ENCODE data around the gene REEP1.

Gene REEP1

GRCh38 chr2:86297382-86298147, 39.9 kb downstream of the REEP1 start:
- Histone ChIP-seq H3K9me3 (ENCODE audit: control insufficient read depth, low read length) (no peaks in the 10 kb centered on the region), H3K27ac (ENCODE audit: insufficient read depth, low read depth, low read length, poor library complexity, severe bottlenecking) (no peak overlapping the region), H3K4me3 (ENCODE audit: insufficient read depth, low read depth, low read length) (no peak overlapping the region), H3K4me1 (ENCODE audit: control insufficient read depth, insufficient read depth, low read length) (peaks cover 4% of the 10 kb centered on the region), H3K36me3 (ENCODE audit: control insufficient read depth, insufficient read depth, low read length) (no peaks in the 10 kb centered on the region), H3K27me3 (ENCODE audit: control insufficient read depth, insufficient read depth, low read length, poor library complexity, severe bottlenecking) (no peaks in the 10 kb centered on the region)
- 85% methylated on average over 5 of the region's 5 CpGs for WGBS, 2 experiments

DNA sequence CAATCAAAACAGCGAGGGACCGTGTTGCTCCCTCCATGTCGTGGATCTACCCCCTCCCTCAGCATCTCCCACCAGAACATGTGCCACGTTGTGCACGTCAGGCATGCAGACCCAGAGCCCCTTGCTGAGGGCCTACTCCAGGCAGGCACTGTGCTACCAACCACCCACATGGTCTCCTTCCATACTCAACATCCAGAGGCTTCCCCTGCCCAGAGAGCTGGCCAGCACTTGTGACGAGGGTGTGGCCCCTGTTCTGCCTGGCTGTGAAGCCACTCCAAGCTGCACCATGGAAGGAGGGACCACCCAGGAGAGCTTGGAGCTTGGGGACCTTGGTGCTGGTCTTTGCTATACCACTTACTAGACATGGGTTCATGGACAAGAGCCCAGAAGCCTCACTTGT, 40.5 kb downstream of the REEP1 start:
- no peaks in the 10 kb centered on the region for H3K9me3 ChIP-seq (ENCODE audit: control insufficient read depth, low read length)
- WGBS, 2 experiments = 89 to 90% methylated on average over 6 of the region's 6 CpGs

GRCh38 chr2:86295066-86295465, 42.4 kb downstream of the REEP1 start:
- Histone ChIP-seq H3K27me3 (ENCODE audit: control insufficient read depth, insufficient read depth, low read length, poor library complexity, severe bottlenecking) (no peaks in the 10 kb centered on the region), H3K9me3 (ENCODE audit: control insufficient read depth, low read length) (no peaks in the 10 kb centered on the region), H3K27ac (ENCODE audit: insufficient read depth, low read depth, low read length, poor library complexity, severe bottlenecking) (no peak overlapping the region), H3K36me3 (ENCODE audit: control insufficient read depth, insufficient read depth, low read length) (no peaks in the 10 kb centered on the region), H3K4me1 (ENCODE audit: control insufficient read depth, insufficient read depth, low read length) (peaks cover 6% of the 10 kb centered on the region), H3K4me3 (ENCODE audit: insufficient read depth, low read depth, low read length) (no peak overlapping the region)
- 94 to 96% methylated on average over 8 of the region's 8 CpGs for WGBS, 2 experiments

More for the DNA sequence above, 40.5 kb downstream of the REEP1 start:
- no peaks in the 10 kb centered on the region for H3K27me3 ChIP-seq (ENCODE audit: control insufficient read depth, insufficient read depth, low read length, poor library complexity, severe bottlenecking)
- no peak overlapping the region for H3K4me3 ChIP-seq (ENCODE audit: insufficient read depth, low read depth, low read length)
- H3K27ac ChIP-seq (ENCODE audit: insufficient read depth, low read depth, low read length, poor library complexity, severe bottlenecking) = no peak overlapping the region
- no peaks in the 10 kb centered on the region for H3K36me3 ChIP-seq (ENCODE audit: control insufficient read depth, insufficient read depth, low read length)
- peaks cover 3% of the 10 kb centered on the region for H3K4me1 ChIP-seq (ENCODE audit: control insufficient read depth, insufficient read depth, low read length)

DNA sequence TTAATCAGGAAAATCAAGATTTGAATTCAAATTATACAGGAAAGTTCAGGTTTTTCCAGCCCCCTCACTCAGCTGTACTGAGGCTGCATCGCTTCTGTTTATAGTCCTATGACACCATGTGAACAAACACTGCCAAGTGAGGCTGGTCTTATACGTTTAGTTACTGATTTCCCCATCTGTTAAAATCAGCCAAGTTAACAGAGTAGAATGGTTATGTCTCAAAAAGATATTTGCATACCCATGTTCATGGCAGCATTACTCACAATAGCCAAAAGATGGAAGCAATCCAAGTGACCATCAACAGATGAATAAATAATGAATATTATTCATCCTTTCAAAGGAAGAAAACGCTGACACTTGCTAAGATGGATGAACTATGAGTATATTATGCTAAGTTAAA, 43.8 kb downstream of the REEP1 start:
- Histone ChIP-seq H3K4me1 (ENCODE audit: control insufficient read depth, insufficient read depth, low read length) (peaks cover 6% of the 10 kb centered on the region), H3K9me3 (ENCODE audit: control insufficient read depth, low read length) (no peaks in the 10 kb centered on the region), H3K4me3 (ENCODE audit: insufficient read depth, low read depth, low read length) (no peak overlapping the region), H3K27ac (ENCODE audit: insufficient read depth, low read depth, low read length, poor library complexity, severe bottlenecking) (no peak overlapping the region), H3K36me3 (ENCODE audit: control insufficient read depth, insufficient read depth, low read length) (no peaks in the 10 kb centered on the region), H3K27me3 (ENCODE audit: control insufficient read depth, insufficient read depth, low read length, poor library complexity, severe bottlenecking) (no peaks in the 10 kb centered on the region)
- 90 to 93% methylated on average over 2 of the region's 3 CpGs for WGBS, 2 experiments

DNA sequence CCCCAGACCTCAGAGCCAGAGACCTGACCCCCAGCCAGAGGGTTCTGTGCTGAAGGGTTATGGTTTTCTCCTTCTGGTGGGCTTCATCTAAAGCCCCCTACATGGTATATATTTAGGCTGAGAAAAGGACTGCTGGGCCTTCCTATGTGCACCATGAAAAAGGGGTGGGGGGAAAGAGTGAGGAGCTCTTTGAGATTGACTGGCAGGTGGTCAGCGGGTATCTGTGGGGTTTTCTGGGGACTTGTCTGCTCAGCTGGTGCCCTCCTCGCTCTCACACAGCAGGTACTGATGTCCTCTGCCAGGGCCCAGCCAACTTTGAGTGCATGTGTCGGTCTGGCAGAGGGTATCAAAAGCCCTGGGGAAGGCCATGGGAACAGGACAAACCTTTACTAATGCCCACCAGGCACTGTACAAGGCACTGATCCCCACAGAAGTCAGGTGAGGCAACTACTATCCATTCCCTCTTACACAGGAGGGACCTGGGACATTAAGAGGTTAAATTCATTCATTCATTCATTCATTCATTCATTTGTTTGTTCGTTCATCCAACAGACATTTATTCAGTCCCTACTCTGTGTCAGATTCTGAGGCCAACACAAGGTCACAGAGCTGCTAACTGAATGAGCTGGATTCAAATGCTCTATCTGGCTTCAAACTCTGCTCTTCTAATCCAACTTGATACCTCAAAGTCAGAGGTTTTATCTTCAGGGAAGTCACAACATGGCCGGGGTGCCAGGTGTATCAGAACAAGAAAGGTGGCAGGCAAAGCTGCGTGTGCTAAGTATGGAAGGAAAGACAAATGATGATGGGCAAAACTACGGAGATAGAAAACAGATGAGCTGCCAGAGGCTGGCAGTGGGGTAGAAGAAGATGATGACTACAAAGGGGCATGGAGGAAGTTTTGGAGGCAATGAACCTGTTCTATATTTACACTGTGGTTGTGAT, 44.6 kb downstream of the REEP1 start:
- Histone ChIP-seq H3K27ac (ENCODE audit: insufficient read depth, low read depth, low read length, poor library complexity, severe bottlenecking) (no peak overlapping the region), H3K9me3 (ENCODE audit: control insufficient read depth, low read length) (no peaks in the 10 kb centered on the region), H3K4me3 (ENCODE audit: insufficient read depth, low read depth, low read length) (no peak overlapping the region), H3K4me1 (ENCODE audit: control insufficient read depth, insufficient read depth, low read length) (peaks cover 6% of the 10 kb centered on the region), H3K36me3 (ENCODE audit: control insufficient read depth, insufficient read depth, low read length) (no peaks in the 10 kb centered on the region), H3K27me3 (ENCODE audit: control insufficient read depth, insufficient read depth, low read length, poor library complexity, severe bottlenecking) (no peaks in the 10 kb centered on the region)
- 90 to 95% methylated on average over 7 of the region's 7 CpGs for WGBS, 2 experiments

DNA sequence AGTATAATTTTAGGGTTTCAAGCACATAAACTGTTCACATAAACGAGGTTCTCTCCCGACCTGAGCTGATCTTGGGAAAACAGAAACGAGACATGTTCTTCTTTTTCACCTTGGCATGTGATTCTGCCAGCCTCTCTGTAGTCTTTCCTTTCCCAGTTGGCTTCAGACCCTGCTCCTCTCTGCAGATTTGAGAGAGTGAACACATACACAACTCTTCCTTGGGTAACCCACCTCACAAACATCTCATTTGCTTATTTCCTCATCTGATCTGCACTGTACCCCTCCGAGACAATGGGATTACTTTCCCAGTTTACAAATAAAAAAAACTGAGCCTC, 46.1 kb downstream of the REEP1 start:
- WGBS, 2 experiments = 87 to 89% methylated on average over 4 of the region's 4 CpGs
- peaks cover 6% of the 10 kb centered on the region for H3K4me1 ChIP-seq (ENCODE audit: control insufficient read depth, insufficient read depth, low read length)
- H3K27me3 ChIP-seq (ENCODE audit: control insufficient read depth, insufficient read depth, low read length, poor library complexity, severe bottlenecking) = no peaks in the 10 kb centered on the region
- no peaks in the 10 kb centered on the region for H3K9me3 ChIP-seq (ENCODE audit: control insufficient read depth, low read length)
- H3K27ac ChIP-seq (ENCODE audit: insufficient read depth, low read depth, low read length, poor library complexity, severe bottlenecking) = no peak overlapping the region
- no peak overlapping the region for H3K4me3 ChIP-seq (ENCODE audit: insufficient read depth, low read depth, low read length)
- no peaks in the 10 kb centered on the region for H3K36me3 ChIP-seq (ENCODE audit: control insufficient read depth, insufficient read depth, low read length)

GRCh38 chr2:86290596-86291327, 46.7 kb downstream of the REEP1 start:
- Histone ChIP-seq H3K27me3 (ENCODE audit: control insufficient read depth, insufficient read depth, low read length, poor library complexity, severe bottlenecking) (no peaks in the 10 kb centered on the region), H3K36me3 (ENCODE audit: control insufficient read depth, insufficient read depth, low read length) (no peaks in the 10 kb centered on the region), H3K27ac (ENCODE audit: insufficient read depth, low read depth, low read length, poor library complexity, severe bottlenecking) (no peak overlapping the region), H3K4me1 (ENCODE audit: control insufficient read depth, insufficient read depth, low read length) (peaks cover 10% of the 10 kb centered on the region), H3K4me3 (ENCODE audit: insufficient read depth, low read depth, low read length) (no peak overlapping the region), H3K9me3 (ENCODE audit: control insufficient read depth, low read length) (no peaks in the 10 kb centered on the region)
- 71 to 73% methylated on average over 5 of the region's 5 CpGs for WGBS, 2 experiments

DNA sequence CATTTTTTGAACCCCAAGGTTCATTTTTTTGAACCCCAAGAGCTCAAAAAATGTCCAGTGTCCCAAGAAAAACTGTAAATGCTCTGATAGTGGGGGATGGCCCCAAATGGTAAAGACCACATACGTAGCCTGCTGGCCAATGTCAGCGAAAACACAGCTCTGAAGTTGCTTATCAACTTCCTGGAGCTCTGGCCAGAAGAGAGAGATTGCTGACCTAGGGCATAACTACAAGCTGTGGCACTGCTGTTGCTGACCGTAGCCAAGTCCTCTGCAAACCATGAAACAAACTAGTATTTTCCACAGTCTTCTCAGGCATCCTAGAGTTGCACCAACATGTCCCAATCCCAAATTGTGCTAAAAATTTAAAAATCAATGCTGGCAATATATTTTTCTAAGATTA, 50.9 kb downstream of the REEP1 start:
- Histone ChIP-seq H3K36me3 (ENCODE audit: control insufficient read depth, insufficient read depth, low read length) (no peaks in the 10 kb centered on the region), H3K27me3 (ENCODE audit: control insufficient read depth, insufficient read depth, low read length, poor library complexity, severe bottlenecking) (peaks cover 3% of the 10 kb centered on the region), H3K4me3 (ENCODE audit: insufficient read depth, low read depth, low read length) (no peak overlapping the region), H3K4me1 (ENCODE audit: control insufficient read depth, insufficient read depth, low read length) (peaks cover 25% of the 10 kb centered on the region), H3K27ac (ENCODE audit: insufficient read depth, low read depth, low read length, poor library complexity, severe bottlenecking) (no peak overlapping the region), H3K9me3 (ENCODE audit: control insufficient read depth, low read length) (no peaks in the 10 kb centered on the region)
- 92 to 93% methylated on average over 3 of the region's 3 CpGs for WGBS, 2 experiments

- 84 to 86% methylated on average over 7 of the region's 7 CpGs for WGBS, 2 experiments
- Histone ChIP-seq H3K4me3 (ENCODE audit: insufficient read depth, low read depth, low read length) (no peak overlapping the region), H3K4me1 (ENCODE audit: control insufficient read depth, insufficient read depth, low read length) (peaks cover 25% of the 10 kb centered on the region), H3K27ac (ENCODE audit: insufficient read depth, low read depth, low read length, poor library complexity, severe bottlenecking) (no peak overlapping the region), H3K27me3 (ENCODE audit: control insufficient read depth, insufficient read depth, low read length, poor library complexity, severe bottlenecking) (peaks cover 3% of the 10 kb centered on the region), H3K9me3 (ENCODE audit: control insufficient read depth, low read length) (no peaks in the 10 kb centered on the region), H3K36me3 (ENCODE audit: control insufficient read depth, insufficient read depth, low read length) (no peaks in the 10 kb centered on the region)
These were observed 51.4 kb downstream of the REEP1 start for GRCh38 chr2:86285981-86286380.

DNA sequence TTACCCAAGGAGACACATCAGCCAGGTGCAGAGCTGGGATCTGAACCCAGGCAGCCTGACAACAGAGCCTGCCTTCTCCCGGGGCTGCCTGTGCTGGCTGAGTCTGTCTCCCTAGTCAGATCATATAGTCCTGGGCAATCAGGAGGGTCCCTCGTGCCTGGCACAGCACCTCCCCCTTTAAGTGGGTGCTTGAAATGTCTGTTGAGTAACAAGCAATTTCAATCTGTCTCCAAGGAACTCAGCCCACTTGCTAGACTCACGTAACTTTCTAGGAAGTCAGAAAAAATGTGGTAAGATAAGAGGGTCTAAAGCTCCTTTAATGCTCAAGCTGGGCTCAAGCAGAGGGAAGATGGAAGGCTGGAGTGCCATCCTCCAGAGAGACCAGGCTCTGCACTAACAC, 51.9 kb downstream of the REEP1 start:
- 82 to 87% methylated on average over 3 of the region's 3 CpGs for WGBS, 2 experiments
- Histone ChIP-seq H3K4me3 (ENCODE audit: insufficient read depth, low read depth, low read length) (no peak overlapping the region), H3K9me3 (ENCODE audit: control insufficient read depth, low read length) (no peaks in the 10 kb centered on the region), H3K27ac (ENCODE audit: insufficient read depth, low read depth, low read length, poor library complexity, severe bottlenecking) (no peak overlapping the region), H3K36me3 (ENCODE audit: control insufficient read depth, insufficient read depth, low read length) (no peaks in the 10 kb centered on the region), H3K27me3 (ENCODE audit: control insufficient read depth, insufficient read depth, low read length, poor library complexity, severe bottlenecking) (peaks cover 3% of the 10 kb centered on the region), H3K4me1 (ENCODE audit: control insufficient read depth, insufficient read depth, low read length) (peaks cover 21% of the 10 kb centered on the region)
